Psoas muscle (tissue), 8 donors: ENCODE results near the gene YBX3. TPM values are rescaled to one million over a fixed set of nuclear protein-coding genes. Genes with fewer than 3 reads are reported as not detected.

Experiments used
- ATAC-seq, 4 donors: fragments of 200-7000 bp; cut with Tn5 transposase; one replicate each; pipeline ENCODE4 v1.9.1; 2020; ENCODE audit warnings: moderate library complexity in 3 of 4, mild to moderate bottlenecking in 2 of 4
- DNase-seq, 2 donors: peaks; one replicate each; pipeline ENCODE4 v3.0.0-alpha.2; 2020
- H3K27ac ChIP-seq: fragments of 200-600 bp; one replicate; pipeline ENCODE4 v1.8.0; 2022
- H3K27me3 ChIP-seq, 3 donors: fragments of 200-600 bp in 1 of 3; one replicate each; pipeline versions ENCODE4 v1.6.1 to v1.8.0; 2013 to 2022; ENCODE audit warnings: low read length in 2 of 3, mild to moderate bottlenecking in 2 of 3, moderate library complexity in 1 of 3; ENCODE audit not compliant: insufficient read depth in 3 of 3
- H3K36me3 ChIP-seq, 2 donors: fragments of 200-600 bp in 1 of 2; one replicate each; pipeline versions ENCODE4 v1.6.1 to v1.8.0; 2013 to 2022; ENCODE audit warnings: low read depth in 1 of 2, mild to moderate bottlenecking in 1 of 2, moderate library complexity in 1 of 2; ENCODE audit not compliant: insufficient read depth in 1 of 2
- H3K4me1 ChIP-seq: fragments of 200-600 bp; one replicate; pipeline ENCODE4 v1.8.0; 2022
- H3K4me3 ChIP-seq: fragments of 200-600 bp; one replicate; pipeline ENCODE4 v1.8.0; 2022; ENCODE audit warnings: mild to moderate bottlenecking
- H3K9me3 ChIP-seq: fragments of 200-600 bp; one replicate; pipeline ENCODE4 v1.8.0; 2022
- WGBS, 3 donors: extraction: QIAGEN DNeasy Blood & Tissue Kit; methylation state at CpG; one replicate each; pipeline versions ENCODE4 v1.1.6 to v1.1.7; 2013; 5-methylcytosine and 5-hydroxymethylcytosine counted together
- intact Hi-C, 2 donors: fragments of 100-400 bp; cut with DNase I; formaldehyde crosslinking; loops; one replicate each; pipeline versions ENCODE4 v1.11.0 to v1.14.2; 2022
- polyA plus RNA-seq, 3 donors: library from polyadenylated mRNA; stranded (reverse); fragments of 200-250 nt; gene quantifications; one replicate each; pipeline ENCODE4 v1.2.3, GENCODE V29; 2013
- total RNA-seq, 4 donors: library from RNA; stranded (reverse); fragmentation: NEBNext Ultra II Directional in 2 of 4; extraction: Animal tissue kit (Norgen Biotek cat#: 25700) in 2 of 4; gene quantifications; one replicate each; pipeline versions ENCODE4 v1.2.1 to v1.2.4, GENCODE V29; 2021 to 2023
- TF ChIP-seq, protein P1 (sequence below): fragments of 200-600 bp; IDR thresholded peaks from one replicate; pipeline ENCODE4 v1.8.0; 2022; ENCODE audit warnings: antibody characterized with exemption
- donor health status: healthy with polysubstance abuse.
- donor health status: DM: no; HTN: no; CAD: no; lungs with moderate emphysema.
- donor health status: Bipolar disorder and iron deficiency.
- donor health status: healthy.
- donor health status: DM: yes; HTN: yes; CAD: no.
- donor health status: DM: no; HTN: no; CAD: no.
- donor health status: DM: no; HTN: no; CAD: no.
- donor health status: DM: yes; HTN: yes; CAD: no.

The YBX3 gene
- total and polyA plus RNA-seq, 7 donors: 2,735 to 6,125 (median 4,885) TPM

DNA sequence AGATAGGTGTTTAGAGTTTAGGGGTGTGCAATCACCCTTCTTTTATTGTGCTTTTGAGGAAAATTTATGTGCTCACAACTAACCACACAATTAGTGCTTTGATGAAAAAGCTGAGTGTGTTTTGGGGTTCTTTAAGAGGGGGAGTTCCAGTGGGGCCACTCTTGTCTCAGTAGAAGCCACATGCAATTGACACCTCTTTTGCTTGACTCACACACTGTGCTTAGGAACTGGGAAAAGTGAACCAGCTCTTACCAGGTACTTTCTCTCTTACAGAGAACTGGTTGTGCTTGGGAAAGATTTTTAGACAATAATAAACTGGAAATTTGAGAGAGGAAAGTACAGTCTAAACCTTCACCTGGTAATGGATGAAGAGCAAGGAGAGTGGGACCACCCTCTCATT is 12.3 kb upstream of the YBX3 start:
- no peaks in the 10 kb centered on the region for H3K4me1 ChIP-seq

DNA sequence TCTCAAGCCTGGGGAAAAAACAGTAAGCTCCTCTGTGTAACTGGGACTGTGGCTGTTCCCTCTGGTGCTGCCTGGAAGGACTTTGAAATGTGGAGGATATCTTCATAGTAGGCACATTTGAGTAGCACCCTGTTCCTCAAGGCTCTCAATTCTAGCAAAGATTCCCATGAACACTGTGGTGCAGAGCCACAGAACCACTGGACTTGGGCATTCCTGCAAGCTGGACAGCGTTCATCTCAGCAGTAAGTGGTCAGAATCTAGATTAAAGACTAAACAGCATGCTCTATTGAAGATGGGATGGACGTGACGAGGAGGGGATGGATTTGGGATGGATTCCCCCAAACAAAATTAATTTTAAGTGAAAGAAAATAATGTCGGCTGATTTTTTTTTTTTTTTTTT is 9.4 kb upstream of the YBX3 start:
- TF ChIP-seq, protein P1, sequence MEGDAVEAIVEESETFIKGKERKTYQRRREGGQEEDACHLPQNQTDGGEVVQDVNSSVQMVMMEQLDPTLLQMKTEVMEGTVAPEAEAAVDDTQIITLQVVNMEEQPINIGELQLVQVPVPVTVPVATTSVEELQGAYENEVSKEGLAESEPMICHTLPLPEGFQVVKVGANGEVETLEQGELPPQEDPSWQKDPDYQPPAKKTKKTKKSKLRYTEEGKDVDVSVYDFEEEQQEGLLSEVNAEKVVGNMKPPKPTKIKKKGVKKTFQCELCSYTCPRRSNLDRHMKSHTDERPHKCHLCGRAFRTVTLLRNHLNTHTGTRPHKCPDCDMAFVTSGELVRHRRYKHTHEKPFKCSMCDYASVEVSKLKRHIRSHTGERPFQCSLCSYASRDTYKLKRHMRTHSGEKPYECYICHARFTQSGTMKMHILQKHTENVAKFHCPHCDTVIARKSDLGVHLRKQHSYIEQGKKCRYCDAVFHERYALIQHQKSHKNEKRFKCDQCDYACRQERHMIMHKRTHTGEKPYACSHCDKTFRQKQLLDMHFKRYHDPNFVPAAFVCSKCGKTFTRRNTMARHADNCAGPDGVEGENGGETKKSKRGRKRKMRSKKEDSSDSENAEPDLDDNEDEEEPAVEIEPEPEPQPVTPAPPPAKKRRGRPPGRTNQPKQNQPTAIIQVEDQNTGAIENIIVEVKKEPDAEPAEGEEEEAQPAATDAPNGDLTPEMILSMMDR: no peak
- 68 to 74% (median 68%) methylated on average over 4 of the region's 4 CpGs for WGBS, 3 donors
- intact Hi-C loops: no loop called here

More for the DNA sequence above, 12.3 kb upstream of the YBX3 start:
- H3K4me3 ChIP-seq: no peak overlapping the region
- ATAC-seq: no peak
- TF ChIP-seq, protein P1: no peak
- no peaks in the 10 kb centered on the region for H3K9me3 ChIP-seq
- DNase-seq: no peak
- no peaks in the 10 kb centered on the region for H3K27me3 ChIP-seq
- H3K27ac ChIP-seq: no peak overlapping the region
- intact Hi-C loops: no loop called here
- H3K36me3 ChIP-seq: no peaks in the 10 kb centered on the region

GRCh38 chr12:10732066-10732465 is 8.9 kb upstream of the YBX3 start:
- no peaks in the 10 kb centered on the region for H3K27me3 ChIP-seq
- no peak overlapping the region for H3K27ac ChIP-seq
- WGBS, 3 donors: 82 to 90% (median 88%) methylated on average over 2 of the region's 2 CpGs
- DNase-seq (no peak), ATAC-seq (no peak)
- TF ChIP-seq, protein P1: no peak
- intact Hi-C loops: no loop called here
- no peaks in the 10 kb centered on the region for H3K4me1 ChIP-seq
- no peaks in the 10 kb centered on the region for H3K36me3 ChIP-seq
- no peaks in the 10 kb centered on the region for H3K9me3 ChIP-seq
- no peak overlapping the region for H3K4me3 ChIP-seq

More for the DNA sequence above, 9.4 kb upstream of the YBX3 start:
- no peak overlapping the region for H3K4me3 ChIP-seq
- no peak for DNase-seq
- ATAC-seq: no peak
- H3K4me1 ChIP-seq: no peaks in the 10 kb centered on the region
- H3K27me3 ChIP-seq: no peaks in the 10 kb centered on the region
- no peak overlapping the region for H3K27ac ChIP-seq
- H3K36me3 ChIP-seq: no peaks in the 10 kb centered on the region
- no peaks in the 10 kb centered on the region for H3K9me3 ChIP-seq

DNA sequence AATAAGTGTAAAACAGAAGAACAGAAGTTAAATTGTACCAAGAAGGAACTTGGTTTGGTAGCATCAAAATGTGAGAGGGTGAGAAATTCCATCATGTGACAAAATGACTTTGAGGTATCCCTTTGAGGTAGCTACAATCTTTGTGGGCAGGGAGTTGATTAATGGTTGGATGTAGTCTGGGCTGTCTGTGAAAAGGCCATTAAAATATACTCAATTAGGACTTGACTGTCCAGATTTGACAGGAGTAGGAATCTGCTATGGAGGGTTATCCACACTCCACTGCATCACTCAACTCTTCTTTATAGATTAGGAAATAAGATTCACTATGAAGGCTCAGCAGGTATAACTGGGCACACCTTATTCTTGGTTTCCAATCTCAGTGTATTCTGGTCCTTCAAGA is 7.4 kb upstream of the YBX3 start:
- TF ChIP-seq, protein P1: no peak
- no peak for DNase-seq
- no peaks in the 10 kb centered on the region for H3K36me3 ChIP-seq
- H3K4me1 ChIP-seq: no peaks in the 10 kb centered on the region
- intact Hi-C loops: no loop called here
- no peaks in the 10 kb centered on the region for H3K9me3 ChIP-seq
- H3K27me3 ChIP-seq: no peaks in the 10 kb centered on the region
- no peak for ATAC-seq
- H3K4me3 ChIP-seq: no peak overlapping the region
- H3K27ac ChIP-seq: no peak overlapping the region

GRCh38 chr12:10728091-10728490 is 5.0 kb upstream of the YBX3 start:
- H3K27me3 ChIP-seq: no peaks in the 10 kb centered on the region
- 66 to 75% (median 71%) methylated on average over 3 of the region's 3 CpGs for WGBS, 3 donors
- no peak for DNase-seq
- H3K27ac ChIP-seq: no peak overlapping the region
- H3K4me1 ChIP-seq: peaks cover 9% of the 10 kb centered on the region
- no peaks in the 10 kb centered on the region for H3K9me3 ChIP-seq
- intact Hi-C loops: no loop called here
- no peak for ATAC-seq
- H3K4me3 ChIP-seq: no peak overlapping the region
- H3K36me3 ChIP-seq: no peaks in the 10 kb centered on the region
- TF ChIP-seq, protein P1: no peak
